Measurements from ENCODE around the gene CAMK2D. TPM values are rescaled to one million over a fixed set of nuclear protein-coding genes. Genes with fewer than 3 reads are reported as not detected.

CAMK2D gene
- total RNA-seq, 1 experiment from 2014 or later, result 7.1 TPM

- H3K9me2 ChIP-seq (ENCODE audit: insufficient read depth), result no peaks in the 10 kb centered on the region
- H3K9me3 ChIP-seq (ENCODE audit: insufficient read depth, low read depth), result no peaks in the 10 kb centered on the region
- H3K4me3 ChIP-seq, result no peak overlapping the region
- no TSS peak for BruUV-seq (replicated peaks)
- H3K4me1 ChIP-seq (replicated peaks; ENCODE audit: insufficient read depth), result no peaks in the 10 kb centered on the region
- no peak overlapping the region for H2AFZ ChIP-seq
- intact Hi-C loops (cut with micrococcal nuclease; ENCODE audit: unreplicated experiment), result no loop called here
- H3F3A ChIP-seq (ENCODE audit: insufficient read depth, low read depth), result no peaks in the 10 kb centered on the region
- H4K20me1 ChIP-seq (ENCODE audit: insufficient read depth), result no peaks in the 10 kb centered on the region
- CTCF ChIA-PET, result no interaction called here
- no peak overlapping the region for H3K27ac ChIP-seq
- no peak for TF ChIP-seq CTCF (conservative IDR thresholded peaks at IDR 0.05)
- no peak for TF ChIP-seq EZH2 (IDR thresholded peaks at IDR 0.05; ENCODE audit: low read depth)
- H3K79me2 ChIP-seq (ENCODE audit: low read depth), result no peaks in the 10 kb centered on the region
- DNase-seq, result no peak
- no peaks in the 10 kb centered on the region for H3K36me3 ChIP-seq (ENCODE audit: low read depth)
- POLR2A ChIA-PET (ENCODE audit: unreplicated experiment), result no interaction called here
- H3K4me2 ChIP-seq, result no peak overlapping the region
- H3K27me3 ChIP-seq (ENCODE audit: insufficient read depth, low read depth), result no peaks in the 10 kb centered on the region
Measured at GRCh38 chr4:113773014-113773413, 11.5 kb upstream of the CAMK2D start.

GRCh38 chr4:113772319-113772718 lies 10.8 kb upstream of the CAMK2D start:
- DNase-seq, result no peak
- Histone ChIP-seq H3F3A (ENCODE audit: insufficient read depth, low read depth) (no peaks in the 10 kb centered on the region), H3K9me3 (ENCODE audit: insufficient read depth, low read depth) (no peaks in the 10 kb centered on the region), H3K4me1 (replicated peaks; ENCODE audit: insufficient read depth) (no peaks in the 10 kb centered on the region), H2AFZ (no peak overlapping the region), H3K27me3 (ENCODE audit: insufficient read depth, low read depth) (no peaks in the 10 kb centered on the region), H3K4me3 (no peak overlapping the region), H4K20me1 (ENCODE audit: insufficient read depth) (no peaks in the 10 kb centered on the region), H3K9me2 (ENCODE audit: insufficient read depth) (no peaks in the 10 kb centered on the region), H3K36me3 (ENCODE audit: low read depth) (no peaks in the 10 kb centered on the region), H3K79me2 (ENCODE audit: low read depth) (no peaks in the 10 kb centered on the region), H3K4me2 (no peak overlapping the region), H3K27ac (no peak overlapping the region)
- TF ChIP-seq CTCF (conservative IDR thresholded peaks at IDR 0.05) (no peak), EZH2 (IDR thresholded peaks at IDR 0.05; ENCODE audit: low read depth) (no peak)
- ChIA-PET POLR2A (ENCODE audit: unreplicated experiment) (no interaction called here), CTCF (no interaction called here)
- intact Hi-C loops (cut with micrococcal nuclease; ENCODE audit: unreplicated experiment), result no loop called here
- no TSS peak for BruUV-seq (replicated peaks)

- Histone ChIP-seq H2AFZ (no peak overlapping the region), H4K20me1 (ENCODE audit: insufficient read depth) (no peaks in the 10 kb centered on the region), H3K4me2 (no peak overlapping the region), H3K9me2 (ENCODE audit: insufficient read depth) (no peaks in the 10 kb centered on the region), H3K27me3 (ENCODE audit: insufficient read depth, low read depth) (no peaks in the 10 kb centered on the region), H3K36me3 (ENCODE audit: low read depth) (no peaks in the 10 kb centered on the region), H3K27ac (no peak overlapping the region), H3K4me1 (replicated peaks; ENCODE audit: insufficient read depth) (peaks cover 11% of the 10 kb centered on the region), H3K4me3 (no peak overlapping the region), H3F3A (ENCODE audit: insufficient read depth, low read depth) (no peaks in the 10 kb centered on the region), H3K79me2 (ENCODE audit: low read depth) (no peaks in the 10 kb centered on the region), H3K9me3 (ENCODE audit: insufficient read depth, low read depth) (no peaks in the 10 kb centered on the region)
- ChIA-PET CTCF (interaction anchor here (0.6 kb wide), 1 partner anchor 482 kb away, joined by 4 read pairs; no protein-coding TSS in a partner anchor), POLR2A (ENCODE audit: unreplicated experiment) (no interaction called here)
- no TSS peak for BruUV-seq (replicated peaks)
- DNase-seq, result no peak
- no peak for TF ChIP-seq EZH2 (IDR thresholded peaks at IDR 0.05; ENCODE audit: low read depth)
- no peak for TF ChIP-seq CTCF (conservative IDR thresholded peaks at IDR 0.05)
- intact Hi-C loops (cut with micrococcal nuclease; ENCODE audit: unreplicated experiment), result no loop called here
Measured at GRCh38 chr4:113769744-113770143, 8.2 kb upstream of the CAMK2D start.

All from PC-9 (cell line).